HS-5 (cell line): ENCODE data around the gene DVL3.

Experiments
- DNase-seq: peaks from one replicate; pipeline ENCODE4 v3.0.0-alpha.2; 2012; ENCODE audit warnings: low read depth

Gene DVL3

DNA sequence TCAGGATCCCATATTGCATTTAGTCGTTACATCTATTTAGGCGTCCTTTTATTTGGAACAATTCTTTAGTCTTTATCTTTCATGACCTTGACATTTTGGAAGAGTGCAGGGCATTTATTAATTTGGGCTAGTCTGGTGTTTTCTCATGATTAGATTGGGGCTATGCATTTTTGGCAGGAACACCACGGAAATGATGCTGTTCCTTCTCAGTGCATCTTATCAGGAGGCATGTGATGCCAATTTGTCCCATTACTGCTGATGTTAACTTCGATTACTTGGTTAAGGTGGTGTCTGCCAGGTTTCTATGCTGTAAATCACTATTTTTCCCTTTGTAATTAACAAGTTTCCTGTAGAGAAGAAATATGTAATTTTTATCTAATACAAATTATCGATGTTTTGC is 56.1 kb downstream of the DVL3 start:
- no peak for DNase-seq

DNA sequence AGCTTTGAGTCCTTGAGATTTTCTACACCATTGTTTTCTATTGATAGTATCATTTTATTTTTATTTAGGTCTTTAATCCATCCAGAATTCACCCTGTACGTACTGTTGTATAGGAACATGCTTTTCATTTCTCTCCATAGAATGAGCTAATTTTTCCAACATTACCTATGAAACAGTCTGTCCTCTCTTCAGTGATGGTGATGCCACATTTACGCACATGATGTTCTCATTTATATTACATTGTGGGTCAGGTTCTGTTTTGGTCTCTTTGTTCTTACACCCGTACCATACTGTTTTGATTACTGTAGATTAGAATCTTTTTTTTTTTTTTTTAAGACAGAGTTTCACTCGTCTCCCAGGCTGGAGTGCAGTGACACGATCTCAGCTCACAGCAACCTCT is 56.5 kb downstream of the DVL3 start:
- no peak for DNase-seq

DNA sequence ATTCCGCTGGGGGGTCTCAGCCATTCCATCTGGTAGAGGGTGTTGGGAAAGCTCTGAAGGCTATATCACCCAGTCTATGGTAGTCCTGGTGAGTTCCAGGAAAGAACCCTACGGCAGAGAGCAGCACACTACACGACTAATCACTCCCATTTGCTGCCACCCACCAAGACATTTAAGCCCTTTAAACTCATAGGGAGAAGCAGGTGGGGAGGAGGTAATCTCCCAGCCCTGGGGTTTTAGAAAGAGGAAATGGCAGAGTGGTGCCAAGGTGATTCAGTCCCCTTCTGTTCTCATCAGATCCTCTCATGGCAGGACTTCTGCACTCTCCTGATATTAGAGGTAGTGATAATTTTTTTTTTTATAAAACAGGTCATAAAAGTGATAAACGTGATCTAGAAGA is 63.6 kb downstream of the DVL3 start:
- no peak for DNase-seq

DNA sequence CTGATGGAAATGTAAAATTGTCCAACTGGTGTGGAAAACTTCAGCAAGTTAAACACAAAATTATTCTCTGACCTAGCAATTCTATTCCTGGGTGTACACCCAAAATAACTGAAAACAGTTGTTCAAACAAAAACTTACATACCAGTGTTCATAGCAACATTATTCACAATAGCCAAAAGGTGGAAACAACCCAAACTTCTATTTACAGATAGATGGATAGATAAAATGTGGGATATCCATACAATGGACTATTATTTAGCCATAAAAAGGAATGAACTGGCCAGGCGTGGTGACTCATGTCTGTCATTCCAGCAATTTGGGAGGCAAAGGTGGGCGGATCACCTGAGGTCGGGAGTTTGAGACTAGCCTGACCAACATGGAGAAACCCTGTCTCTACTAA is 67.3 kb downstream of the DVL3 start:
- DNase-seq = no peak
